Measurements from ENCODE around the gene METTL15. TPM values are rescaled to one million over a fixed set of nuclear protein-coding genes. Genes with fewer than 3 reads are reported as not detected.
"Not testable (repeated sequence)": the region's sequence is repeated elsewhere in the genome, so short reads cannot be mapped to it uniquely, and the experiment has no call there.

The METTL15 gene
- total RNA-seq, 2 donors from 2014 or later = 9.4 to 9.5 TPM

DNA sequence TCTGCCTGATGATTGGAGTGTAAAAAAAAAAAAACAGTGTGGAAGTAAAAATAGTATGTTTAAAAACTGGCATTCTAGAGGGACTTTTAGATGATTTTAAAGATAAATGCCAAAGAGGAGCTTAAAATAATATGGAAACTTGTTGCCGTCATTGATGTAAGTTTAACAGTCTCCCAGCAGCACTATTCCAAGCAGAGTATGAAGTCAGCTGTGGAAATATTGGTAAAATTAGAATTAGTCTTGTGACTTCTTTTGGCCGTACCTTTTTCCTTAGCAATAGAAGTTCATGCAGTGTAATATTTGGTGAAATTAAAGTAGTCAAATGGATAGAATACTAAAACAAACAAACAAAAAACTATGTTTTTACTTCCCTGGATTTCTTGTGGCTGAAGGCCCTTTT is 134.9 kb downstream of the METTL15 start:
- DNase-seq (no peak), ATAC-seq (no peak)
- H3K9me3 ChIP-seq (ENCODE audit: control insufficient read depth, low read length, poor library complexity, severe bottlenecking) = no peaks in the 10 kb centered on the region
- no peaks in the 10 kb centered on the region for H3K27me3 Mint-ChIP-seq
- peaks cover 7% of the 10 kb centered on the region for H3K36me3 Mint-ChIP-seq (ENCODE audit: low read depth)
- no peak overlapping the region for H3K27ac Mint-ChIP-seq
- peaks cover 2% of the 10 kb centered on the region for H3K4me1 Mint-ChIP-seq
- H3K4me3 Mint-ChIP-seq = no peak overlapping the region

DNA sequence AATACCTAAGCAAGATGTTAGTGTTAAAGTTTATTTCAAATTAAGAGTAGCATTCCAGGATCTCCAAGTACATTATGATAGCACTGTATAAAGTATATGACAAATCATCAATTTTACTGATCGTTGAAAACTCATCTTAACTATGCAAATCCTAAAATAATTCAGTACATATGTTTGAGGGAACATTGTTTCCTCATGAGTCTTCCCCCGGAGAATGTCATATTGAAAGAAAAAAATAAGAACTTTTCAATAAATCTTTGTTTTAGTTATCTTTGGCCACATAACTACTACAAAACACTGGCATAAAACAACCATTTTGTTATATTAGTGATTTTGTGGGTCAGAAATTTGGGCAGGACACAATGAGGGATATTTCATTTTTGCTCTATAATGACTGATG is 135.4 kb downstream of the METTL15 start:
- H3K27me3 Mint-ChIP-seq = no peaks in the 10 kb centered on the region
- no peak overlapping the region for H3K27ac Mint-ChIP-seq
- H3K4me1 Mint-ChIP-seq = peaks cover 2% of the 10 kb centered on the region
- no peak overlapping the region for H3K4me3 Mint-ChIP-seq
- H3K9me3 ChIP-seq (ENCODE audit: control insufficient read depth, low read length, poor library complexity, severe bottlenecking) = no peaks in the 10 kb centered on the region
- peaks cover 7% of the 10 kb centered on the region for H3K36me3 Mint-ChIP-seq (ENCODE audit: low read depth)
- ATAC-seq (no peak), DNase-seq (no peak)

DNA sequence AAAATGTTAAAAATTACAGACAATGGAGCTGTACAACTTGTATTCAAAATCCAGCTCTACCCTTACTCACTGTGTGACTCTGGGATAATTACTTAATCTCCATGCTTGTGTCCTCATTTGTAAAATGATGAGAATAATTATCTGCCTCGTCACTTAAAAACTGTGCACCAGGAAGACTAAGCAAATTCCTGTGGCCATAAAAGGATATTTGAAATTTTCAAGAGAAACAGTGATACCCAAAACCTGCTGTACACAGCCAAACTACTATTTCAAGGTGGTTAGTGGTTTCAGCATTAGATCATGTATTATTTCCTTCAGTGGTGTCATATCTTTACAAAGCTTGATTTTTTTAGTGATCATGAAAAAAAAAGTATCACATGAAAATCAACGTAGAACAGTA is 136.9 kb downstream of the METTL15 start:
- no peak overlapping the region for H3K4me3 Mint-ChIP-seq
- H3K27ac Mint-ChIP-seq = no peak overlapping the region
- ATAC-seq (no peak), DNase-seq (no peak)
- peaks cover 4% of the 10 kb centered on the region for H3K36me3 Mint-ChIP-seq (ENCODE audit: low read depth)
- no peaks in the 10 kb centered on the region for H3K4me1 Mint-ChIP-seq
- no peaks in the 10 kb centered on the region for H3K27me3 Mint-ChIP-seq
- no peaks in the 10 kb centered on the region for H3K9me3 ChIP-seq (ENCODE audit: control insufficient read depth, low read length, poor library complexity, severe bottlenecking)

DNA sequence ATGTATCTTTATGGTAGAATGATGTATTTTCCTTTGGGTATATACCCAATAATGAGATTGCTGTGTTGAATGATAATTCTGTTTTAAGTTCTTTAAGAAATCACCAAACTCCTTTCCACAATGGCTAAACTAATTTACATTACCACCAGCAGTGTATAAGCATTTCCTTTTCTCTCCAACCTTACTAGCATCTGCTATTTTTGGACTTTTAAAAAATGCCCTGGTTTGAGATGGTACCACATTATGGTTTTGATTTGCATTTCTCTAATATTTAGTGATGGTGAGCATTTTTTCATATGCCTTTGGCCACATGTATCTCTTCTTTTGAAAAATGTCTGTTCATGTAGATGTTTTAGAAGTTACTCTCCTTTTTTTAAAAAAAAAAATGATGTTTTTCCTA is 142.0 kb downstream of the METTL15 start:
- no peak for ATAC-seq
- H3K27ac Mint-ChIP-seq = no peak overlapping the region

DNA sequence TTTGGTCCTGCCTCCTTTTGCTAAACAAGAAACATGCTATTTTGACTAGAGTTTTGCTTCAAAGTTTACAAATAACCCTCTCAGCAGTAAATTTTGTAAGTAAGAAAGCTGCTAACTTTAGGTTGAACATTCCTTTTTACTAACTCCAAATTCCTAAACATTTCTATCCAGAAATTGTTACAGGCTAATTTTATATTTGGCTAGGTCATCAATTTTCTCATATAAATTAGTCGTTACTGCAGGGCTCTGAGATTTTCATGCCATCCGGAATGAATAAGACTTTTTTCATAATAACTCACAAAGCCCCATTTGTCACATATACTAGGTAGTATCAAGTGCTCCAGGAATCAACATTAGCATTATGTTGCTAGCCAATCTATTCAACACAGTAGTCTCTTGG is 143.1 kb downstream of the METTL15 start:
- H3K4me3 Mint-ChIP-seq = no peak overlapping the region
- no peak overlapping the region for H3K27ac Mint-ChIP-seq
- DNase-seq (no peak), ATAC-seq (no peak)
- no peaks in the 10 kb centered on the region for H3K27me3 Mint-ChIP-seq
- no peaks in the 10 kb centered on the region for H3K4me1 Mint-ChIP-seq
- H3K9me3 ChIP-seq (ENCODE audit: control insufficient read depth, low read length, poor library complexity, severe bottlenecking) = no peaks in the 10 kb centered on the region
- H3K36me3 Mint-ChIP-seq (ENCODE audit: low read depth) = peaks cover 9% of the 10 kb centered on the region

More for the DNA sequence above, 142.0 kb downstream of the METTL15 start:
- no peak for DNase-seq
- Mint-ChIP-seq H3K4me1 (no peaks in the 10 kb centered on the region), H3K4me3 (no peak overlapping the region), H3K27me3 (no peaks in the 10 kb centered on the region), H3K36me3 (ENCODE audit: low read depth) (peaks cover 10% of the 10 kb centered on the region)
- no peaks in the 10 kb centered on the region for H3K9me3 ChIP-seq (ENCODE audit: control insufficient read depth, low read length, poor library complexity, severe bottlenecking)

DNA sequence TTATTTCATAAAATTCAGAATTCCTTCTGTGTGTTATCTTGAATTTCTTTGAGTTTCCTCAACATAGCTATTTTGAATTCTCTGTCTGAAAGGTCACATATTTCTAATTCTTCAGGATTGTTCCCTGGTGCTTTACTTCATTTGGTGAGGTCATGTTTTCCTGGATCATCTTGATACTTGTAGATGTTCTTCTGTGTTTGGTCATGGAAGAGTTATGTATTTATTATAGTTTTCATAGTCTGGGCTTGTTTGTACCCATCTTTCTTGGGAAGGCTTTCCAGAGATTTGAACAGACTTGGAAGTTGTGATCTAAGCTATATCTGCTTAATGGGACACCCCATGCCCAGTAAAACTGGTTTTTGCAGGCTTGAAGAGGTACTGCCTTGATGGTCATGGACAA is 149.6 kb downstream of the METTL15 start:
- Mint-ChIP-seq H3K36me3 (ENCODE audit: low read depth) (peaks cover 8% of the 10 kb centered on the region), H3K4me1 (no peaks in the 10 kb centered on the region), H3K27ac (no peak overlapping the region), H3K4me3 (no peak overlapping the region), H3K27me3 (no peaks in the 10 kb centered on the region)
- ATAC-seq (no peak), DNase-seq (no peak)
- no peaks in the 10 kb centered on the region for H3K9me3 ChIP-seq (ENCODE audit: control insufficient read depth, low read length, poor library complexity, severe bottlenecking)

DNA sequence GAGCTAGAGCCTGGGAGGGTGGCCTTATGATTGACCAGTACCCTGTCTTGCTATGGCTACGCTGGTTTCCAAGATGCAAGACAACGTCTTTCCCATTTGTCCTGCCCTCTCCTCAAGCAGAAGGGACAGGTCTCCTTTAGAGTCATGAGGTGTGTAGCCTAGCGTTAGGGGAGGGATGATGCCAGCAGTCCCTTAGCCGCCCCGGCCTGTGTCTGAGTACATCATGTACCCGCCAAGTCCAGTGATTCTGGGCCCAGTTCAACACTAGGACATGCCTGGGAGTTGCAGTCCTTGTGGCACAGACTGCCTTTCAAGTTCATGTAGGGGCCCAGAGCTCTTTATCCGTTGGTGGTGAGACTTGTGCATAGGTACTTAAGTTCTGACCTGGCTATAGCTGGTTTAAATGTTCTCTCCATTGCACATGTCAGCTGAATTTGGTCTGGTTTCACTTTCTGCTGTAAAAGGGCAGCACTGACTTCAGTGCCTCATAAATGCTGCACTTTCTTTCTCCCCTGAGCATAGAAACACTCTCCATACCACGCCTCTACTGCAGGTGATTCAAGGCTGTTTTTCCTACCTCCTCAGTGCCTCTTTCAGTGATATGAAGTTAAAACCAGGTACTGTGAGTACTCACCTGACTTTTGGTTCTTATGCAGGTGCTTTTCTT is 151.1 kb downstream of the METTL15 start:
- H3K36me3 Mint-ChIP-seq (ENCODE audit: low read depth) = peaks cover 4% of the 10 kb centered on the region
- no peaks in the 10 kb centered on the region for H3K4me1 Mint-ChIP-seq
- H3K9me3 ChIP-seq (ENCODE audit: control insufficient read depth, low read length, poor library complexity, severe bottlenecking) = no peaks in the 10 kb centered on the region
- no peak for ATAC-seq
- H3K4me3 Mint-ChIP-seq = no peak overlapping the region
- no peak overlapping the region for H3K27ac Mint-ChIP-seq
- no peak for DNase-seq
- no peaks in the 10 kb centered on the region for H3K27me3 Mint-ChIP-seq

DNA sequence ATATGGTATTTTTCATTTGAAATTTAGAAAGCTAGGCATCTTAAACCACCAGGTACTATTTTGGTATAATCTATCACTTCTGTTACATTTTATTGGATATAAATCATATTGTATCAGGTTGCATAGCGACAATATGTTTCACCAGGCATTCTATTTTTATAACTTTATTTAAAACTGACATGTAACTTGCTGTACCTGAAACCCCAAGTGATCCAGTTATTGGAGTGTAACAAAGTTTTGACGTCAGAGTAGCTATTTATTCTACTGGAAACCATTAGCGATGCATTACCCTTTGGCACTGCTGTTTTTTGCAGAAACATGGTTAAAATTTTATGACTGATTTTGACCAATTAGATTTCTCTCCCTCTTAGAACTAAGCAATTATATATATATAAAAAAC is 160.7 kb downstream of the METTL15 start:
- DNase-seq = no peak
- H3K4me3 Mint-ChIP-seq = no peak overlapping the region
- H3K27me3 Mint-ChIP-seq = no peaks in the 10 kb centered on the region
- no peak overlapping the region for H3K27ac Mint-ChIP-seq
- no peaks in the 10 kb centered on the region for H3K36me3 Mint-ChIP-seq (ENCODE audit: low read depth)
- H3K9me3 ChIP-seq (ENCODE audit: control insufficient read depth, low read length, poor library complexity, severe bottlenecking) = no peaks in the 10 kb centered on the region
- ATAC-seq = no peak
- H3K4me1 Mint-ChIP-seq = no peaks in the 10 kb centered on the region

DNA sequence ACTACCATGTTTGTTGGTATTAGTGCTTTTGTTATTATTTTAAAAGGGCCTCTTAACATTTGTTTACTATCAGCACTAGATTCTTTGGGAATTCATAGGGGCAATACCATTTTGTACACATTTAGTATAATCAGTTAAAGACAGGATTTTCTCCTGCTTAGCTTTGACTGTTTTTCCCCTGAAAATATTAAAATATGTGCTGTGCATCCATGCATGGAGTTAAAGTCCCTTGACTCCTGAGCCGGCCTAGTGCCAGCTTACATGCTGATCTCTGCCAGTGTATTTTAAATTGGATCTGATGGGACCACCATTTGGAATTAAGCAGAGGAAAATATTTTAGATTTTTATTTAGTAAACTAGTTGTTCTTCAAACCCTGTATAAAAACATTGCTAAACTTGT is 161.4 kb downstream of the METTL15 start:
- ATAC-seq = no peak
- H3K4me1 Mint-ChIP-seq = no peaks in the 10 kb centered on the region
- H3K9me3 ChIP-seq (ENCODE audit: control insufficient read depth, low read length, poor library complexity, severe bottlenecking) = no peaks in the 10 kb centered on the region
- no peak overlapping the region for H3K27ac Mint-ChIP-seq
- H3K27me3 Mint-ChIP-seq = no peaks in the 10 kb centered on the region
- H3K36me3 Mint-ChIP-seq (ENCODE audit: low read depth) = no peaks in the 10 kb centered on the region
- H3K4me3 Mint-ChIP-seq = no peak overlapping the region
- DNase-seq = no peak

DNA sequence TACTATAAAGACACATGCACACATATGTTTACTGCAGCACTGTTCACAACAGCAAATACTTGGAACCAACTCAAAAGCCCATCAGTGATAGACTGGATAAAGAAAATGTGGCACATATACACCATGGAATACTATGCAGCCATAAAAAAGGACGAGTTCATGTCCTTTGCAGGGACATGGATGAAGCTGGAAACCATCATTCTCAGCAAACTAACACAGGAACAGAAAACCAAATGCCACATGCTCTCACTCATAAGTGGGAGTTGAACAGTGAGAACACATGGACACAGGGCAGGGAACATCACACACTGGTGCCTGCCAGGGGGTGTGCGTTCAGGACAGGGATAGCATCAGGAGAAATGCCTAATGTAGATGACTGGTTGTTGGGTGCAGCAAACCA is 164.1 kb downstream of the METTL15 start:
- not testable (repeated sequence) for H3K4me3 Mint-ChIP-seq; H3K4me1 Mint-ChIP-seq; H3K9me3 ChIP-seq (ENCODE audit: control insufficient read depth, low read length, poor library complexity, severe bottlenecking); H3K27ac Mint-ChIP-seq; DNase-seq; H3K27me3 Mint-ChIP-seq; ATAC-seq; H3K36me3 Mint-ChIP-seq (ENCODE audit: low read depth)

DNA sequence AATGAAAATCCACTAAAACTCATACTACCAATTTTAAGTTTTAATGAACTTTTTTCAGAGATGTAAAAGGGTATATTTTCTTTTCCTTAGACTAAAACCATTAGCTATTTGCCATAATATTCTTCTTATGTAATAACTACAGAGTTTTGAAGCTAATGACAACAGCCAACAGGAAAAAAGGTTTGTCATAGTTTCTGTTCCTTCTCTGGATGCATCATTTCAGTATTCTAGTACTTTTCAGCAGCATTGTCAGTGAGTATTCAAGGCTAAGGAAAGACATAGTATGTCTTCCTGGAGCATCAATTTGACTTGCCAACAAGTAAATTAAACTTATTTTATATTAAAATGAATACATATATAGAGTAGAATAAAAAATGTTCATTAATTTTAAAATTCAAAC is 166.0 kb downstream of the METTL15 start:
- Mint-ChIP-seq H3K4me3 (no peak overlapping the region), H3K27me3 (no peaks in the 10 kb centered on the region), H3K27ac (no peak overlapping the region), H3K36me3 (ENCODE audit: low read depth) (peaks cover 3% of the 10 kb centered on the region), H3K4me1 (no peaks in the 10 kb centered on the region)
- H3K9me3 ChIP-seq (ENCODE audit: control insufficient read depth, low read length, poor library complexity, severe bottlenecking) = no peaks in the 10 kb centered on the region
- no peak for ATAC-seq
- no peak for DNase-seq

DNA sequence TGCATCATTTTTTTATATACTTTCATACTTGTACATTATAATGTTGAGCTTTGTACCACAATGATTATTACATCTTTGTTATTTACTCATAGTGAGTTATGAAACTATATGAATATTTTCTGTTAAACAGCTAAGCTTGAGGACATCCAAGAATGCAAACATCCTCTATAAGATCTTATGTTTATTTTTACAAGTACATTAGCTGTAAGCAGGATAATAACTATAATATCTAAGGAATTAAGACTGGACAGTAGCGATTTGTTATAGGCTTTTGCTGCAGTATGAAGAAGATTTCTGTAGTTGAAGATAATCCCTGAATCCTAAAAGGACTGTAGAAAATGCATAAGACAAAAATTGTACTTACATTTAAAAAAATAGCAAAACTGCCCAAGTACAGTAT is 176.0 kb downstream of the METTL15 start:
- DNase-seq = no peak
- Mint-ChIP-seq H3K4me1 (peaks cover 3% of the 10 kb centered on the region), H3K27ac (no peak overlapping the region), H3K36me3 (ENCODE audit: low read depth) (peaks cover 3% of the 10 kb centered on the region), H3K27me3 (no peaks in the 10 kb centered on the region), H3K4me3 (no peak overlapping the region)
- H3K9me3 ChIP-seq (ENCODE audit: control insufficient read depth, low read length, poor library complexity, severe bottlenecking) = no peaks in the 10 kb centered on the region
- no peak for ATAC-seq

DNA sequence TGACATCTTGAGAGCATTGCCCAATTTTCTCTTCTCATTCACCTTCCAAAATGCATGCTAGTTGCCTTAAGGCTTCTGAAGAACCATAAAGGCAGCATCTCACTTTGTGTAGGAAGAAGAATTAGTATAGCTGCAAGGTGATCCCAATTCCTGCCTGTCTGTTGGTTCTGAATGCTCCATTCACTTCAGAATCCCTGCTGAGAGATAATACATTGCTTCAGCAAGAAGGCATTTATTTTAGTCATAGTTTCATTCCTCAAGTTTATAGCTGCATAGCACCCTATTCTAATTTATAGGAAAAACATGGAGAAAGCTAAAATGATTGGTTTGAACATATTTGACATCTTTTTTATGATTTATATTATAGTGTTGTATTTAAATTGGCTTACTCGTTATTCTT is 181.3 kb downstream of the METTL15 start:
- Mint-ChIP-seq H3K36me3 (ENCODE audit: low read depth) (peaks cover 3% of the 10 kb centered on the region), H3K4me3 (no peak overlapping the region), H3K4me1 (peaks cover 2% of the 10 kb centered on the region), H3K27me3 (no peaks in the 10 kb centered on the region), H3K27ac (no peak overlapping the region)
- DNase-seq (no peak), ATAC-seq (no peak)
- no peaks in the 10 kb centered on the region for H3K9me3 ChIP-seq (ENCODE audit: control insufficient read depth, low read length, poor library complexity, severe bottlenecking)

DNA sequence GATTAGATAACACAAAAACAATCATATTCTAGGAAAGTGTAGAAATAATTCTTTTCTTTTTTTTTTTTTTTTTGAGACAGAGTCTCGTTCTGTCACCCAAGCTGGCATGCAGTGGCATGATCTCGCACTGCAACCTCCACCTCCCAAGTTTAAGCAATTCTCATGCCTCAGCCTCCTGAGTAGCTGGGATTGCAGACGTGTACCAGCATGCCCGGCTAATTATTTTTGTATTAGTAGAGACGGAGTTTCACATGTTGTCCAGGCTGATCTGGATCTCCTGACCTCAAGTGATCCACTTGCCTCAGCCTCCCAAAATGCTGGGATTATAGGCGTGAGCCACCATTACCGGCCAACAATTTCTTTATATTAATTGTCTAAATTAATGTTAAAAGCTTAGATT is 182.8 kb downstream of the METTL15 start:
- H3K27ac Mint-ChIP-seq; H3K9me3 ChIP-seq (ENCODE audit: control insufficient read depth, low read length, poor library complexity, severe bottlenecking); H3K36me3 Mint-ChIP-seq (ENCODE audit: low read depth); ATAC-seq; DNase-seq; H3K27me3 Mint-ChIP-seq; H3K4me3 Mint-ChIP-seq; H3K4me1 Mint-ChIP-seq: not testable (repeated sequence)
